Pancreas (tissue), 10 donors: ENCODE results near the gene PGPEP1. TPM values are rescaled to one million over a fixed set of nuclear protein-coding genes. Genes with fewer than 3 reads are reported as not detected.

Source experiments
- ATAC-seq, 4 donors: fragments of 200-7000 bp; cut with Tn5 transposase; one replicate each; pipeline versions ENCODE4 v1.8.0 to v1.9.1; 2020; ENCODE audit warnings: mild to moderate bottlenecking in 4 of 4, moderate library complexity in 4 of 4
- DNase-seq, 6 donors: peaks; one replicate each; pipeline ENCODE4 v3.0.0-alpha.2; 2020
- FAIRE-seq: peaks from 2 replicates; lab custom pipeline; 2012; peaks lifted over from hg19 to GRCh38; lab: Jason Lieb, UNC
- H3K27ac ChIP-seq, 4 donors: fragments of 200-600 bp; sonication (generic); 1 replicate in 3 of 4; 2 replicates in 1 of 4; pipeline versions ENCODE4 v1.5.0 to v1.8.0; 2020
- H3K27me3 ChIP-seq, 4 donors: fragments of 200-600 bp; one replicate each; pipeline ENCODE4 v1.8.0; 2021
- H3K36me3 ChIP-seq, 3 donors: fragments of 200-600 bp; sonication (generic) in 1 of 3; one replicate each; pipeline versions ENCODE4 v1.5.0 to v1.8.0; 2020 to 2021
- H3K4me1 ChIP-seq, 3 donors: fragments of 200-600 bp; one replicate each; pipeline ENCODE4 v1.8.0; 2021
- H3K4me3 ChIP-seq, 4 donors: fragments of 200-600 bp; sonication (generic) in 2 of 4; one replicate each; pipeline versions ENCODE4 v1.5.0 to v1.8.0; 2020 to 2021
- H3K9me3 ChIP-seq, 4 donors: fragments of 200-600 bp; one replicate each; pipeline ENCODE4 v1.8.0; 2021
- CTCF ChIP-seq, 4 donors: fragments of 200-600 bp; sonication (generic) in 3 of 4; IDR thresholded peaks; one replicate each; pipeline versions ENCODE4 v1.5.0 to v1.8.0; 2021; ENCODE audit warnings: antibody characterized with exemption in 4 of 4
- WGBS, 2 donors: extraction: QIAGEN DNeasy Blood & Tissue Kit; methylation state at CpG; one replicate each; pipeline ENCODE4 v1.1.7; 2013; 5-methylcytosine and 5-hydroxymethylcytosine counted together
- intact Hi-C, 3 donors: fragments of 100-400 bp; cut with DNase I; formaldehyde crosslinking; loops; one replicate each; pipeline versions ENCODE4 v1.11.1 to v1.14.2; 2022
- polyA plus RNA-seq, 2 donors: library from polyadenylated mRNA; stranded (reverse); fragments of 200-250 nt; gene quantifications; one replicate each; pipeline ENCODE4 v1.2.3, GENCODE V29; 2013
- total RNA-seq, 6 donors: library from RNA; stranded (reverse); fragmentation: NEBNext Ultra II Directional in 4 of 6; extraction: Animal tissue kit (Norgen Biotek cat#: 25700) in 4 of 6; gene quantifications; one replicate each; pipeline versions ENCODE4 v1.2.1 to v1.2.4, GENCODE V29; 2021 to 2023
- donor health status: healthy with polysubstance abuse.
- donor health status: DM: no; HTN: no; CAD: no; lungs with moderate emphysema.
- donor health status: DM: no; HTN: no; CAD: no.
- donor health status: control.
- donor health status: control.
- donor health status: Bipolar disorder and iron deficiency.
- donor health status: DM: yes; HTN: yes; CAD: no.
- donor health status: DM: no; HTN: no; CAD: no.
- donor health status: DM: no; HTN: no; CAD: no.
- donor health status: DM: yes; HTN: yes; CAD: no.

PGPEP1 gene
- total and polyA plus RNA-seq, 8 donors, result 10.4 to 44.4 (median 36.7) TPM

DNA sequence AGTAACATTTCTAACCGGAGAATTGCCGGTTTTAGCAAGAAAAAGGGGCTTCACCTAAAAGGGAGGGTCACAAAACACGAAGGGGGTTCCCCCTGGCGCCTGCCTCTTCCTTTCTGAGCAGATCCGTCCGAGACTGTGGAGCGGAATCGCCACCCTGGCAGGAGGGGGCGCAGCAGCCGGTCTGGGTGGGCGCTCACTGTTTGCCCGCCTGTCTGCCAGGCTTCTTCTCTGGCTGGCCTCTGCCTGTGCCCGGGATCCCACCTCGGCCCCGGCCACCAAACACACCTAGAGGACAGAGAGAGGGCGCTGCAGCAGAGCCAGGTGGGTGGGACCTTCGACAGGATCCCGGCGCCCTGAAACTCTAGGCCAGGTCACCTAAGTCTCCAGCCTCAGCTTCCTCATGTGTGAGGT lies 33.1 kb upstream of the PGPEP1 start:
- H3K4me1 ChIP-seq, result no peaks in the 10 kb centered on the region
- H3K27ac ChIP-seq, result no peak overlapping the region
- no peak for TF ChIP-seq CTCF (IDR thresholded peaks at IDR 0.05)
- H3K36me3 ChIP-seq, result peaks cover 0 to 9% (median 0%) of the 10 kb centered on the region in 3 donors
- no peak overlapping the region for H3K4me3 ChIP-seq
- WGBS, 2 donors, result 92 to 93% methylated on average over 19 of the region's 19 CpGs
- FAIRE-seq (no peak), ATAC-seq (no peak), DNase-seq (no peak)
- no peaks in the 10 kb centered on the region for H3K27me3 ChIP-seq
- no peaks in the 10 kb centered on the region for H3K9me3 ChIP-seq
- intact Hi-C loops, result no loop called here

- Histone ChIP-seq H3K27me3 (no peaks in the 10 kb centered on the region), H3K36me3 (peaks cover 0 to 9% (median 0%) of the 10 kb centered on the region in 3 donors), H3K27ac (no peak overlapping the region), H3K9me3 (no peaks in the 10 kb centered on the region), H3K4me1 (no peaks in the 10 kb centered on the region), H3K4me3 (no peak overlapping the region)
- intact Hi-C loops, result no loop called here
- 90 to 94% methylated on average over 20 of the region's 20 CpGs for WGBS, 2 donors
- no peak for ATAC-seq
- DNase-seq, result no peak
- no peak for TF ChIP-seq CTCF (IDR thresholded peaks at IDR 0.05)
- no peak for FAIRE-seq
Observed at GRCh38 chr19:18308051-18308947, 32.1 kb upstream of the PGPEP1 start.

- ATAC-seq (no peak), FAIRE-seq (no peak), DNase-seq (no peak)
- Histone ChIP-seq H3K4me1 (no peaks in the 10 kb centered on the region), H3K9me3 (no peaks in the 10 kb centered on the region), H3K27me3 (no peaks in the 10 kb centered on the region), H3K27ac (no peak overlapping the region), H3K4me3 (no peak overlapping the region), H3K36me3 (peaks cover 0 to 9% (median 0%) of the 10 kb centered on the region in 3 donors)
- intact Hi-C loops, result no loop called here
- 94% methylated on average over 7 of the region's 7 CpGs for WGBS, 2 donors
- TF ChIP-seq CTCF (IDR thresholded peaks at IDR 0.05), result no peak
Observed at GRCh38 chr19:18308948-18309325, 31.5 kb upstream of the PGPEP1 start.

GRCh38 chr19:18309525-18310064 lies 30.8 kb upstream of the PGPEP1 start:
- ATAC-seq (no peak), DNase-seq (no peak), FAIRE-seq (no peak)
- H3K27ac ChIP-seq, result no peak overlapping the region
- TF ChIP-seq CTCF (IDR thresholded peaks at IDR 0.05), result no peak
- 92 to 95% methylated on average over 30 to 33 of the region's 33 CpGs for WGBS, 2 donors
- H3K27me3 ChIP-seq, result no peaks in the 10 kb centered on the region
- H3K4me3 ChIP-seq, result no peak overlapping the region
- H3K36me3 ChIP-seq, result peaks cover 0 to 9% (median 0%) of the 10 kb centered on the region in 3 donors
- intact Hi-C loops, result no loop called here
- no peaks in the 10 kb centered on the region for H3K9me3 ChIP-seq
- H3K4me1 ChIP-seq, result no peaks in the 10 kb centered on the region
